Measurements from ENCODE around the gene EML6.

The EML6 gene

DNA sequence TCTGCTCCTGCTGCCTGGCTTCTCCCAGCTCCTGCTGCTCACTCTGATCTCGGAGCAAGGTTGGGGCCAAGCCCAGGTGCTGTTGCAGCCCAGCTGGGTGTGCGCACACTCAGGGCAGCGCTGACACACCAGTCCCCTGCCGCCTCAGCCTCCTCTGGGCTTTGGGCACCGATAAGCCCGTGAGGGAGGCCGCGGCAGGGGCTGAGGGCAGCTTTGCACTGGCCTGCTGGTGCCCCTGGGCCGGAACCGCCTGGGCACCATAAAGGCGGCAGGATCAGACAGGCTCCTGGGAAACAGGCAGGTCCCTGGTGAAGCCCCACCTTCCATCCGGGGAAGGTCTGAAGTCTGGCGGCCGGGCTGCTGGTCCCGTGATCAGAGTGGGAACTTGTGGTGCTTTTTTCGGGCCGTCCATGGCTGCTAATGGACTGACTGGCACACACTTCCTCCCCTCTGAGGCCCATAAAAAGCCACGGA, 14.1 kb upstream of the EML6 start:
- Histone ChIP-seq H3K79me1 (ENCODE audit: low read length) (no peaks in the 10 kb centered on the region), H4K8ac (ENCODE audit: low read depth, low read length) (no peak overlapping the region), H2AK5ac (ENCODE audit: low read length) (no peak overlapping the region), H3K9ac (ENCODE audit: low read length) (peak overlapping the region; percentile 8), H3K36me3 (ENCODE audit: control insufficient read depth, insufficient read depth, low read length) (no peaks in the 10 kb centered on the region), H3K56ac (ENCODE audit: low read length) (peak overlapping the region; percentile 51), H3K27me3 (ENCODE audit: insufficient read depth, low read length, poor library complexity) (no peaks in the 10 kb centered on the region), H3K4me2 (ENCODE audit: low read length) (peak overlapping the region; percentile 21), H3K23ac (ENCODE audit: low read length) (no peak overlapping the region), H2BK5ac (ENCODE audit: low read length) (no peak overlapping the region), H3K4me1 (ENCODE audit: control insufficient read depth, low read depth, low read length) (no peaks in the 10 kb centered on the region), H3K4me3 (ENCODE audit: low read length) (no peak overlapping the region), H3K79me2 (ENCODE audit: control insufficient read depth, insufficient read depth, low read length) (no peaks in the 10 kb centered on the region), H3K18ac (ENCODE audit: low read length) (no peak overlapping the region), H2BK120ac (ENCODE audit: low read depth, low read length) (no peak overlapping the region), H3K27ac (ENCODE audit: low read depth, low read length) (no peak overlapping the region), H4K5ac (ENCODE audit: low read length) (no peak overlapping the region), H2BK15ac (replicated peaks; ENCODE audit: low read depth) (no peak overlapping the region), H3K4ac (ENCODE audit: low read depth, low read length) (no peak overlapping the region)
- no peak for DNase-seq
- WGBS (ENCODE audit: extremely low coverage, insufficient coverage, low lambda C conversion rate): no CpG with 5 or more reads among the region's 18 CpGs

DNA sequence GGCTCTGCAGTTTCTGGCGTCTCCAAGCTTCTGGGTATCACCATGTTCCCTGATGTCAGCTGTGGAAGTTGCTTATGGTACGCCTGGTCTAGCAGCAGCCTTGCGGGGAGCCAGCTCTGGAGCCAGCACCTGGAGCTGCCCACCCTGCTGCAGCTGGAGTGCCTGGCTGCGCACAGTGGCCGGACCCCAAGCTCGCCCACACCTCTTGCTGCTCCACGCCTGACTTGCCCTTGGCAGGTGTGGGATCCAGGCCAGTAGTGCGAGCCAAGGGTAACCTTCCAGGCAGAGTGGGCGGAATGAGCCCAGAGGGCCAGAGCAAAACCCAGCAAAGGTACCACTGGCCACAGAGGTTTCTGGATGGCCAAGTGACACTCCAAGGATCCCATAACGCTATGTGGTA, 13.2 kb upstream of the EML6 start:
- Histone ChIP-seq H2BK5ac (ENCODE audit: low read length) (no peak overlapping the region), H3K4me1 (ENCODE audit: control insufficient read depth, low read depth, low read length) (no peaks in the 10 kb centered on the region), H3K79me1 (ENCODE audit: low read length) (no peaks in the 10 kb centered on the region), H3K79me2 (ENCODE audit: control insufficient read depth, insufficient read depth, low read length) (no peaks in the 10 kb centered on the region), H2BK120ac (ENCODE audit: low read depth, low read length) (no peak overlapping the region), H3K56ac (ENCODE audit: low read length) (no peak overlapping the region), H3K23ac (ENCODE audit: low read length) (no peak overlapping the region), H3K18ac (ENCODE audit: low read length) (no peak overlapping the region), H3K9ac (ENCODE audit: low read length) (no peak overlapping the region), H3K27me3 (ENCODE audit: insufficient read depth, low read length, poor library complexity) (no peaks in the 10 kb centered on the region), H2AK5ac (ENCODE audit: low read length) (no peak overlapping the region), H3K27ac (ENCODE audit: low read depth, low read length) (no peak overlapping the region), H3K36me3 (ENCODE audit: control insufficient read depth, insufficient read depth, low read length) (no peaks in the 10 kb centered on the region), H3K4ac (ENCODE audit: low read depth, low read length) (no peak overlapping the region), H3K4me2 (ENCODE audit: low read length) (no peak overlapping the region), H4K5ac (ENCODE audit: low read length) (no peak overlapping the region), H3K4me3 (ENCODE audit: low read length) (no peak overlapping the region), H4K8ac (ENCODE audit: low read depth, low read length) (no peak overlapping the region), H2BK15ac (replicated peaks; ENCODE audit: low read depth) (no peak overlapping the region)
- no CpG with 5 or more reads among the region's 10 CpGs for WGBS (ENCODE audit: extremely low coverage, insufficient coverage, low lambda C conversion rate)
- no peak for DNase-seq

DNA sequence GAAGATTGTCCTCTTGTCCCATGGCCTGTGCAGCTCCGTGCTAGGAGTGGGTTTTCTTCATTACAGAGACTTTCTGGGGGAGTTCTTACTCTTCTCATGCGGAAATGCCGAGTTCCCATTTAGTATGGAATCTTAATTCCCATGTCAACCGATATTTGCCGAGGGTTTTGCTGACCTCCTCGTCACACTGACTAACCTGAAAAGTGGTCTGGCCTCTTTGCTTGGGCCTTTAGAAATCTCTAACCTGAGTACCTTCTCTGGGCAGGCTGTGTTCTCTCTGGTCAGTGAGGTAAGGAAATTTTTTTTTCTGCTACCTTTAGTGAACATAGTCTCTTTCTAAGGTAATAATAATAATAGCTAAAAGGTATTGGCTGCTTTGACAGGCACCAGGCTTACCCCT, 10.9 kb upstream of the EML6 start:
- Histone ChIP-seq H3K27me3 (ENCODE audit: insufficient read depth, low read length, poor library complexity) (no peaks in the 10 kb centered on the region), H3K4me3 (ENCODE audit: low read length) (no peak overlapping the region), H3K9ac (ENCODE audit: low read length) (no peak overlapping the region), H2AK5ac (ENCODE audit: low read length) (no peak overlapping the region), H3K56ac (ENCODE audit: low read length) (no peak overlapping the region), H3K23ac (ENCODE audit: low read length) (no peak overlapping the region), H3K4ac (ENCODE audit: low read depth, low read length) (no peak overlapping the region), H3K79me1 (ENCODE audit: low read length) (no peaks in the 10 kb centered on the region), H4K8ac (ENCODE audit: low read depth, low read length) (no peak overlapping the region), H2BK120ac (ENCODE audit: low read depth, low read length) (no peak overlapping the region), H4K5ac (ENCODE audit: low read length) (no peak overlapping the region), H3K4me2 (ENCODE audit: low read length) (no peak overlapping the region), H2BK15ac (replicated peaks; ENCODE audit: low read depth) (no peak overlapping the region), H2BK5ac (ENCODE audit: low read length) (no peak overlapping the region), H3K27ac (ENCODE audit: low read depth, low read length) (no peak overlapping the region), H3K18ac (ENCODE audit: low read length) (no peak overlapping the region), H3K36me3 (ENCODE audit: control insufficient read depth, insufficient read depth, low read length) (no peaks in the 10 kb centered on the region), H3K4me1 (ENCODE audit: control insufficient read depth, low read depth, low read length) (no peaks in the 10 kb centered on the region), H3K79me2 (ENCODE audit: control insufficient read depth, insufficient read depth, low read length) (no peaks in the 10 kb centered on the region)
- DNase-seq: no peak
- no CpG with 5 or more reads among the region's 6 CpGs for WGBS (ENCODE audit: extremely low coverage, insufficient coverage, low lambda C conversion rate)

DNA sequence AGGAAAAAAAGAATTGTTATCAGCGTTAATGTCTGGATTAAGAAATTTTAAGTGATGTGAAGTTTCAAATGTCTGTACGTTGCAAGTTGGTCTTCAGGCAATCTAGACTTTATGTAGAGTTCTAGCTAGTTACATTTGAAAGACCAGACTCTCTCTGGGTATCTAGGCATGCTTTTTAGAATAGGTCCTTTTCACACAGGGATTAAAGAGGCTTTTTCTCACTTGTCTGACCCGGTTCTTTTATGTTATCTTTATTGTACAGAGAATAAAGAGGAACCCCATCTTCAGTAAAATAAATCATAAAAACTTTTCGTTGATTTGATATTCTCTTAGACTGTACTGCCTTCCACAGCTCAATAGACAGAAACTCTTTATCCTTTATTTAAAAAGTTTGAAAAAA, 8.5 kb upstream of the EML6 start:
- H2BK15ac ChIP-seq (replicated peaks; ENCODE audit: low read depth): no peak overlapping the region
- no peaks in the 10 kb centered on the region for H3K4me1 ChIP-seq (ENCODE audit: control insufficient read depth, low read depth, low read length)
- no peak overlapping the region for H4K8ac ChIP-seq (ENCODE audit: low read depth, low read length)
- H3K79me1 ChIP-seq (ENCODE audit: low read length): no peaks in the 10 kb centered on the region
- H3K23ac ChIP-seq (ENCODE audit: low read length): no peak overlapping the region
- no peak overlapping the region for H3K9ac ChIP-seq (ENCODE audit: low read length)
- H4K5ac ChIP-seq (ENCODE audit: low read length): no peak overlapping the region
- H3K79me2 ChIP-seq (ENCODE audit: control insufficient read depth, insufficient read depth, low read length): no peaks in the 10 kb centered on the region
- no peak overlapping the region for H3K27ac ChIP-seq (ENCODE audit: low read depth, low read length)
- H2BK5ac ChIP-seq (ENCODE audit: low read length): no peak overlapping the region
- no peak for DNase-seq
- no peaks in the 10 kb centered on the region for H3K36me3 ChIP-seq (ENCODE audit: control insufficient read depth, insufficient read depth, low read length)
- H3K27me3 ChIP-seq (ENCODE audit: insufficient read depth, low read length, poor library complexity): no peaks in the 10 kb centered on the region
- H3K4me3 ChIP-seq (ENCODE audit: low read length): no peak overlapping the region
- H3K56ac ChIP-seq (ENCODE audit: low read length): no peak overlapping the region
- no peak overlapping the region for H2BK120ac ChIP-seq (ENCODE audit: low read depth, low read length)
- no peak overlapping the region for H3K4ac ChIP-seq (ENCODE audit: low read depth, low read length)
- no CpG with 5 or more reads among the region's 4 CpGs for WGBS (ENCODE audit: extremely low coverage, insufficient coverage, low lambda C conversion rate)
- H3K18ac ChIP-seq (ENCODE audit: low read length): no peak overlapping the region
- H3K4me2 ChIP-seq (ENCODE audit: low read length): no peak overlapping the region
- no peak overlapping the region for H2AK5ac ChIP-seq (ENCODE audit: low read length)

DNA sequence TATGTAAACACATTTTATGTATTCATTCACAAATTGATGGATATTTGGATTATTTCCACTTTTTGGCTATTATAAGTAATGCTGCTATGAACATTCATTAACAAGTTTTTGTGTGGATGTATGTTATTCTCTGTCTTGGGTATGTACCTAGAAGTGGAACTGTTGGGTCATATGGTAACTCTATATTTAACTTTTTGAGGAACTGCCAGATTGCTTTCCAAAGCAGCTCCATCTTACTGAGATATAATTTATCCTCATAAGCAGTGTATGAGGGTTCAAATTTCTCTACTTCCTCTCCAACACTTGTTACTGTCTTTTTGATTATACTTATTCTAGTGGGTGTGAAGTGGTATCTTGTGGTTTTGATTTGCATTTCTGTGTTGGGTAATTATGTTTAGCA, 7.1 kb upstream of the EML6 start:
- Histone ChIP-seq H2BK5ac (ENCODE audit: low read length) (no peak overlapping the region), H2BK120ac (ENCODE audit: low read depth, low read length) (no peak overlapping the region), H3K4me1 (ENCODE audit: control insufficient read depth, low read depth, low read length) (no peaks in the 10 kb centered on the region), H3K36me3 (ENCODE audit: control insufficient read depth, insufficient read depth, low read length) (no peaks in the 10 kb centered on the region), H3K4ac (ENCODE audit: low read depth, low read length) (no peak overlapping the region), H3K79me2 (ENCODE audit: control insufficient read depth, insufficient read depth, low read length) (no peaks in the 10 kb centered on the region), H3K79me1 (ENCODE audit: low read length) (no peaks in the 10 kb centered on the region), H2AK5ac (ENCODE audit: low read length) (no peak overlapping the region), H4K8ac (ENCODE audit: low read depth, low read length) (no peak overlapping the region), H2BK15ac (replicated peaks; ENCODE audit: low read depth) (no peak overlapping the region), H3K18ac (ENCODE audit: low read length) (no peak overlapping the region), H4K5ac (ENCODE audit: low read length) (no peak overlapping the region), H3K56ac (ENCODE audit: low read length) (no peak overlapping the region), H3K4me2 (ENCODE audit: low read length) (no peak overlapping the region), H3K27ac (ENCODE audit: low read depth, low read length) (no peak overlapping the region), H3K4me3 (ENCODE audit: low read length) (no peak overlapping the region), H3K27me3 (ENCODE audit: insufficient read depth, low read length, poor library complexity) (no peaks in the 10 kb centered on the region), H3K23ac (ENCODE audit: low read length) (no peak overlapping the region), H3K9ac (ENCODE audit: low read length) (no peak overlapping the region)
- DNase-seq: no peak

DNA sequence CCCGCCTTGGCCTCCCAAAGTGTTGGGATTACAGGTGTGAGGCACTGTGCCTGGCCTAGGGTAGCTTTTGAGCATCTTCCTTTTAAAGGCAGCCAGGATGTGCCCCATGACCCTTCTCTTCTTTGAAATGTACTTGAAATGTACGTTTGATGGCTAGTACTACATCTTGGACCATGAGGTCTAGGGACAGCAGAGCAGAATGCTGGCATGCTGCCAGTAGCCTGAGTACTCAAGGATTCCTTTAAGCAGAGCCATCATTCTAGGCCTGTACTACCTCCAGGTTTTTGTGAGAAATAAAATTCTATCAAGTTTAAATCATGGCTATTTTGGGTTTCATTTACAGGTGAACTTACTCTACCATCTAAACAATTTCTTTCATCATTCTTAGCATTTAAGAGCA, 2.9 kb upstream of the EML6 start:
- H2AK5ac ChIP-seq (ENCODE audit: low read length): no peak overlapping the region

More for the DNA sequence above, 2.9 kb upstream of the EML6 start:
- Histone ChIP-seq H4K8ac (ENCODE audit: low read depth, low read length) (no peak overlapping the region), H3K4me1 (ENCODE audit: control insufficient read depth, low read depth, low read length) (peaks cover 5% of the 10 kb centered on the region), H3K36me3 (ENCODE audit: control insufficient read depth, insufficient read depth, low read length) (no peaks in the 10 kb centered on the region), H2BK5ac (ENCODE audit: low read length) (no peak overlapping the region), H3K56ac (ENCODE audit: low read length) (no peak overlapping the region), H3K27me3 (ENCODE audit: insufficient read depth, low read length, poor library complexity) (peaks cover 16% of the 10 kb centered on the region), H3K23ac (ENCODE audit: low read length) (no peak overlapping the region), H3K18ac (ENCODE audit: low read length) (no peak overlapping the region), H3K4me3 (ENCODE audit: low read length) (no peak overlapping the region), H3K4me2 (ENCODE audit: low read length) (no peak overlapping the region), H3K27ac (ENCODE audit: low read depth, low read length) (no peak overlapping the region), H4K5ac (ENCODE audit: low read length) (no peak overlapping the region), H2BK15ac (replicated peaks; ENCODE audit: low read depth) (no peak overlapping the region), H3K79me1 (ENCODE audit: low read length) (no peaks in the 10 kb centered on the region), H3K4ac (ENCODE audit: low read depth, low read length) (no peak overlapping the region), H3K79me2 (ENCODE audit: control insufficient read depth, insufficient read depth, low read length) (no peaks in the 10 kb centered on the region), H3K9ac (ENCODE audit: low read length) (no peak overlapping the region), H2BK120ac (ENCODE audit: low read depth, low read length) (no peak overlapping the region)
- no peak for DNase-seq
- WGBS (ENCODE audit: extremely low coverage, insufficient coverage, low lambda C conversion rate): no CpG with 5 or more reads among the region's 2 CpGs

All from mesendoderm (in vitro differentiated cells).